Measurements from ENCODE around the gene STXBP5L.

Gene STXBP5L

GRCh38 chr3:120908030-120908794, at the start of gene STXBP5L:
Gene STXBP5L, plus strand, starts transcription at chr3:120908205. Its CDS starts 1,374 bp downstream, at chr3:120909579.
- DNase-seq (ENCODE audit: low read depth), result peak; percentile 60
- TF ChIP-seq, protein P1, sequence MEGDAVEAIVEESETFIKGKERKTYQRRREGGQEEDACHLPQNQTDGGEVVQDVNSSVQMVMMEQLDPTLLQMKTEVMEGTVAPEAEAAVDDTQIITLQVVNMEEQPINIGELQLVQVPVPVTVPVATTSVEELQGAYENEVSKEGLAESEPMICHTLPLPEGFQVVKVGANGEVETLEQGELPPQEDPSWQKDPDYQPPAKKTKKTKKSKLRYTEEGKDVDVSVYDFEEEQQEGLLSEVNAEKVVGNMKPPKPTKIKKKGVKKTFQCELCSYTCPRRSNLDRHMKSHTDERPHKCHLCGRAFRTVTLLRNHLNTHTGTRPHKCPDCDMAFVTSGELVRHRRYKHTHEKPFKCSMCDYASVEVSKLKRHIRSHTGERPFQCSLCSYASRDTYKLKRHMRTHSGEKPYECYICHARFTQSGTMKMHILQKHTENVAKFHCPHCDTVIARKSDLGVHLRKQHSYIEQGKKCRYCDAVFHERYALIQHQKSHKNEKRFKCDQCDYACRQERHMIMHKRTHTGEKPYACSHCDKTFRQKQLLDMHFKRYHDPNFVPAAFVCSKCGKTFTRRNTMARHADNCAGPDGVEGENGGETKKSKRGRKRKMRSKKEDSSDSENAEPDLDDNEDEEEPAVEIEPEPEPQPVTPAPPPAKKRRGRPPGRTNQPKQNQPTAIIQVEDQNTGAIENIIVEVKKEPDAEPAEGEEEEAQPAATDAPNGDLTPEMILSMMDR (conservative IDR thresholded peaks at IDR 0.05; ENCODE audit: control insufficient read depth, insufficient read depth, low read depth, low read length), result no peak
- H3K4me3 ChIP-seq (ENCODE audit: control insufficient read depth, low read depth, low read length), result peak within 1 kb of the TSS; percentile 26

GRCh38 chr3:120858521-120858920, 49.5 kb upstream of the STXBP5L start:
- TF ChIP-seq, protein P1 (conservative IDR thresholded peaks at IDR 0.05; ENCODE audit: control insufficient read depth, insufficient read depth, low read depth, low read length), result no peak
- H3K4me3 ChIP-seq (ENCODE audit: control insufficient read depth, low read depth, low read length), result no peak overlapping the region
- peak; percentile 13 for DNase-seq (ENCODE audit: low read depth)

GRCh38 chr3:120864541-120864940, 43.5 kb upstream of the STXBP5L start:
- TF ChIP-seq, protein P1 (conservative IDR thresholded peaks at IDR 0.05; ENCODE audit: control insufficient read depth, insufficient read depth, low read depth, low read length), result no peak
- H3K4me3 ChIP-seq (ENCODE audit: control insufficient read depth, low read depth, low read length), result no peak overlapping the region
- DNase-seq (ENCODE audit: low read depth), result no peak

- H3K4me3 ChIP-seq (ENCODE audit: control insufficient read depth, low read depth, low read length), result no peak overlapping the region
- TF ChIP-seq, protein P1 (conservative IDR thresholded peaks at IDR 0.05; ENCODE audit: control insufficient read depth, insufficient read depth, low read depth, low read length), result no peak
Measured at GRCh38 chr3:120875507-120875906, 32.5 kb upstream of the STXBP5L start.

DNA sequence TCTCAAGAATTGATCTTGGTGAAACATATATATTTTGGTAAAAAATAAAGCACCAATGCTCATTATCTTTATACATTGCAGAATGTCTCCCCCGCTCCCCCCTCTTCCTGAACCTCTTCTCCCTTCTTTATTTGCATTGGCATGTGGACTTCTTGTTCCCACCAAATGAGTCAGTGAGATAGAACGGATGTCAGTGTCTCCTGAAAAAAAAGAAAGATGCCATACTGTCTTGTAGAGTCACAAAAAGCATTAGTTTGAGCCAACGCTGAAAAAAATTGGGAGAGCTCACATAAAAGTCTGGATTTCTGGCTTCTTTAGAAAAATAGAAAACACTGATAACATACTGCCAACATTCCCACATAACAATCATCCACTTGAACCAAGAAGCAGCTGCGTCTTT, 32.0 kb upstream of the STXBP5L start:
- H3K4me3 ChIP-seq (ENCODE audit: control insufficient read depth, low read depth, low read length), result no peak overlapping the region
- TF ChIP-seq, protein P1 (conservative IDR thresholded peaks at IDR 0.05; ENCODE audit: control insufficient read depth, insufficient read depth, low read depth, low read length), result no peak
- DNase-seq (ENCODE audit: low read depth), result no peak

More at GRCh38 chr3:120875507-120875906, 32.5 kb upstream of the STXBP5L start:
- DNase-seq (ENCODE audit: low read depth), result no peak

DNA sequence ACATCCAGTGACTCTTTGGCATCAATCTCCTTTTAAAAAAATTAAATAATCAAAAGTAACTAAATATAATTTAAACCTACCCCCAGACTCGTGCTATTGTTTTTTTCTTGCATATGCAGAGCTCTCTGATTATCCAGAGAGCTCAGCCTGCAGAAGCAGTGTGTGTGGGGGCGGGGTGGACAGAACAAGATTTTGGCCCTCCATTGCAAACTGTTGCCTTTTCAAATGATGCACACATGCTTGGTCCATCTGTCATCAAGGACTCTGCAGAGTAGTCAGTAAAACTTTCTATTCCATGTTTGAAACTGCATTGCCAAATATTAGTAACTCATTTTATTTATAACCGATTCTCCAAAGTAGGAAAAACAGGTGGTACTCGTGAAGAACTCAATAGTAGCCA, 28.6 kb upstream of the STXBP5L start:
- TF ChIP-seq, protein P1 (conservative IDR thresholded peaks at IDR 0.05; ENCODE audit: control insufficient read depth, insufficient read depth, low read depth, low read length), result no peak
- no peak for DNase-seq (ENCODE audit: low read depth)
- no peak overlapping the region for H3K4me3 ChIP-seq (ENCODE audit: control insufficient read depth, low read depth, low read length)

Data from fibroblast of mammary gland (primary cell).